Metanephros (tissue), 2 donors: ENCODE data around the gene SHISA8. TPM values are rescaled to one million over a fixed set of nuclear protein-coding genes. Genes with fewer than 3 reads are reported as not detected.

Experiments
- small RNA-seq: library from RNA; depleted of rRNA; stranded (forward); fragments of <200 nt; gene quantifications from one replicate; pipeline ENCODE3, GENCODE V24; 2014; ENCODE audit warnings: low replicate concordance
- total RNA-seq: library from RNA; depleted of rRNA; stranded (reverse); fragments of >200 nt; gene quantifications from one replicate; pipeline ENCODE4 v1.2.3, GENCODE V29; 2014

SHISA8 gene
- 0.82 TPM for total RNA-seq

DNA sequence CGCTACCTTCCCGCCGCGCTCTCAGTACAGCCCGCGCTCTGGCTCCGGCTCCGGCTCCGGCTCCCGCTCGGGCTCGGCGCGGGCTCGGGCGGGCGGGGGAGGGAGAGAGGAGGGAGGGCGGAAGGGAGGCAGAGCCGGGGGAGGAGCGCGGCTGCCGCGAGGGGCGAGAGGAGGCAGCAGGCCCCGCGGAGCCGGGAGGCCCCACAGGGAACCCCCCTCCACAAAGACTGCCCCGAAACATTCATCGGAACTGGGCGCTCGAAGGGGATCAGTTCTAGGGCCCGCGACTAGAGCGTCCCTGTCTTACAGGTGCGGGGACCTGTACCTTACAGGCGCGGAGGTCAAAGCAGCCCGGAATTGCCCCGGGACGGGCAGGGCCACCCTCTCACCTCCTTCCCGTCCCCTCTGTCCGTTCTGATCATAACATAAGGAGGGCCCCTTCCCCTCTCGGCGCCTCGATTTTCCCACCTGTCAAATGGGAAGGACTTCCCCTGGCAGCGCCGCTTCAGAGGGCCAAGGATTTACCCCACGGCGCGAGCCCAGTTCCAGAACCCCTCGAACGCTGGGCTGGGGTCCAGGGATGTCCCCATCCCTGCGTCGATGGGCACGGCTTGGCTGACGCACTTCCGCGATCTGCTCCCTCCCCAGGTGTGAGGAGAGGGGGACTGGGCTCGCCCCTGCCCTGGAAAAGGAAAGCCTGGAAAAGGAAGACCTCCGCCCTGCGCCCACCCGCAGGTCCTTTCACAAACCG lies at the start of gene SHISA8:
TSS of gene SHISA8 (minus strand) at position 40 of the 751 bp plus-strand sequence. CDS start 407 bp downstream, outside the sequence.

DNA sequence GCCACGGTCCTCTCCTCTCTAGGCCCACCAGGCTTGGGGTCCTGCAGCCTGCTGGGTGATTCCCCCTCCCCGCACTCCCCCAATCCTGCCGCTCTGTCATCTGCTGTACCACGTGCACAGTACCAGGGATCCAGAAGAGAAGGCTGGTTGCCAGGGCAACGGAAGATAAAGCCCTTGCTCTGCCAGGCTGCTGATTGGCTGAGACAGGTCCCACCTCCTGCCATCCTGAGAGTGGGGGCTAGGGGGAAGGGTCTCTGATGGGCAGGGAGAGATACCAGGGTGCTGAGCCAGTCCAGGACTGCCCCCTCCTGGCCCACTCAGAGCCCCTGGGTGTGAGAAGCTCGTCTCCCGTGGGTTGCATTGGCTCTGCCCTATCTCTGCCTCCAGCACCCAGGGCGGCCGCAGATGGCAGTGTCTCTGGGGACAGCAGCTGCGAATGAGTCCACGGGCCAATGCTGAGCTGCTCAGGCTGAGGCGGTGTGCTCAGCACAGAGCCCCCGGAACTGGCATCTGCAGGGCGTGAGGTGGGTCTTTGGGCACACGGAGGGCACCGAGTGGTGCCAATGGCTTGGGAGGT lies 37.1 kb upstream of the SHISA8 start, which contains the start of gene SMIM45:
TSS of gene SMIM45 (plus strand) at position 253 of the 577 bp plus-strand sequence.

DNA sequence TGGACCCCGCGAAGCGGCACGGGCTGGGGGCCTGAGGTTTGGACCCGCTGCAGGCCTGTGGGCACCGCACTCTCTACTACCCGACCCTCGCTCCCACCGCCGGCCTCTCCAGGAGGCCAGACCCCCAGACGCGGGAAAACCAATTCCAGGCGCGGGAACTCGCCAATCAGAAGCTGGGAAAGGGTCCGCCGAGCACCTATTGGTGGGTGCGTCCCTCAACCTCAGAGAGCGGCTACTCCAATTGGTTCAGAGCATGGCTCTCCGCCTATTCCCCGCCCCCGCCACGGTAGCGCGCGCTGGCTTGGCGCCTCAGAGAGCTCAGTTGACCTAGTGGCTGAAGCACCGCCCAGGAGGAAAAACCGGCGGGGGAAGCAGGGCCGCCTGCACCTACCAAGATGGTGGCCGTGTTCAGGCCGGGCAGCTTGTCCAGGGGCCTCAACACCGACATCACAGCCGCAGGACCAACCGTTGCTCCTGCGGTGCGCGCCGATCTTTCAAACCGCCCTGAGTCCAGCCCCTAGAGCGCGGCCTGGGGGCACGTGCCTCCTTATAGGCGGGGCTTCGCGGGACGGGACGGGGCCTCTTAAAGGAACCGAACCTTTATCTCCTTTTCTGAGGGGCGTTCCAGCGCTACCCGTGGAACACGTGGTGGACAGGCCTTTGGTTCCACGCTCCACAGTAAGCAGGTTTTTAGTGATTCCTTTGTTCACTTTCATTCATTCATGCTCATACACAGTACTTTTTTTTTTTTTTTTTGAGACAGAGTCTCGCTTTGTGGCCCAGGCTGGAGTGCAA lies 32.0 kb upstream of the SHISA8 start, which contains the start of gene CENPM:
TSS of gene CENPM (minus strand) at position 524 of the 795 bp plus-strand sequence. CDS start at position 448, 76 bp downstream.

Small RNA genes lying within 50 kb of the gene (small RNA-seq; reads per million reads assigned to genes)
- 0.83 reads per million, percentile 79 among the genes with 10 or more reads in this experiment for gene MIR33A

Other genes with a start within 250 kb of the SHISA8 start
- 71.9 TPM for gene SNU13, start 226.2 kb downstream of the SHISA8 start, total RNA-seq
- gene MEI1, start 215.6 kb downstream of the SHISA8 start, total RNA-seq = 3.0 TPM
- 19.0 TPM for gene CCDC134, start 114.4 kb downstream of the SHISA8 start, total RNA-seq
- 57.2 TPM for gene SREBF2, start 82.0 kb downstream of the SHISA8 start, total RNA-seq
- 1.2 TPM for gene TNFRSF13C, start 11.7 kb upstream of the SHISA8 start, total RNA-seq
- 14.2 TPM for gene CENPM, start 32.1 kb upstream of the SHISA8 start, total RNA-seq
- gene SEPTIN3, start 54.4 kb upstream of the SHISA8 start, total RNA-seq = 1.5 TPM
- 7.7 TPM for gene WBP2NL, start 83.7 kb upstream of the SHISA8 start, total RNA-seq
- 33.5 TPM for gene NAGA, start 155.7 kb upstream of the SHISA8 start, total RNA-seq
- gene PHETA2, start 159.2 kb upstream of the SHISA8 start, total RNA-seq = 8.6 TPM
- 30.0 TPM for gene SMDT1, start 164.6 kb upstream of the SHISA8 start, total RNA-seq
- 54.1 TPM for gene NDUFA6, start 175.7 kb upstream of the SHISA8 start, total RNA-seq
- 2.5 TPM for gene CYP2D6, start 215.7 kb upstream of the SHISA8 start, total RNA-seq